Dermis blood vessel endothelial cell (primary cell): ENCODE measurements around the gene IRAK2. TPM values are rescaled to one million over a fixed set of nuclear protein-coding genes. Genes with fewer than 3 reads are reported as not detected.
A peak's percentile ranks its signal among the peaks of the same experiment; 100 is the strongest.

ENCODE experiments used
- DNase-seq: peaks from one replicate; pipeline ENCODE4 v3.0.0; 2010
- total RNA-seq: library from RNA; depleted of rRNA; stranded (reverse); fragments of >200 nt; gene quantifications from 2 replicates; pipeline ENCODE4 v1.2.3, GENCODE V29; 2014

IRAK2 gene
- total RNA-seq, 1 donor from 2014 or later = 55.6 TPM

DNA sequence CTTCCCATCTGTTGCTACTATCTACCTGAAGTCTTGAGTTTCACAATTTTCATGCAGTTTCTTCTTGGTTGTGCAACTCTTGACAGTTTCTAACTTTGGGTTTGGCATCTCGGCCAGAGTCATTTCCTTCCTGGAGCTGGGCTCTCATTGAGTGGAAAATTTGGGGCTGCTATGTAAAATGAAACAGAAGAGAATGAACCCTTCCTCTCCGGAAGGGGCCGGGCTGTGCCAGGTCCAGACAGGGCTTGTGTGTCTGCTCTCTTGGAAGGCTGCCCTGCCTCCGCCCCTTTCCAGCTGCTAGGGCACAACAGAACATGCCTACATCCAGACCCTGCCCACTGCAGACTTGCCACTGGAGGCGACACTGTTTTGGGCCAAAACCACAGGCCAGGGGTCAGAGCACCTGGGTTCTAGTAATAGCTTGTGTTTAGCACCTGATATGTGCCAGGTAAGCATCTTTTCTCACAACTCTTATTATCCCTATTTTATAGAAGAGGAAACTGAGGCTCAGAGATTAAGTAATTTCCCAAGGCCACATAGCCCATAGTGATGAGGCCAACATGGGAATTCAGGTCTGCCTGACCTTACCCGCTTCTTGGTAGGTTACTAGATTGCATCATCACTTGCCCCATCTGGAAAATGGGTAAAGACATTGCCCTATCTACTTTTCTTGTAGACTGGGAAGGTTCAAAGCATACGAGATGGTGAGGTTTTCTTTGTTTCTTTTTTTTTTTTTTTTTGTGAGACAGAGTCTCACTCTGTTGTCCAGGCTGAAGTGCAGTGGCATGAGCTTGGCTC is 25.0 kb downstream of the IRAK2 start:
- peak; percentile 92 for DNase-seq

DNA sequence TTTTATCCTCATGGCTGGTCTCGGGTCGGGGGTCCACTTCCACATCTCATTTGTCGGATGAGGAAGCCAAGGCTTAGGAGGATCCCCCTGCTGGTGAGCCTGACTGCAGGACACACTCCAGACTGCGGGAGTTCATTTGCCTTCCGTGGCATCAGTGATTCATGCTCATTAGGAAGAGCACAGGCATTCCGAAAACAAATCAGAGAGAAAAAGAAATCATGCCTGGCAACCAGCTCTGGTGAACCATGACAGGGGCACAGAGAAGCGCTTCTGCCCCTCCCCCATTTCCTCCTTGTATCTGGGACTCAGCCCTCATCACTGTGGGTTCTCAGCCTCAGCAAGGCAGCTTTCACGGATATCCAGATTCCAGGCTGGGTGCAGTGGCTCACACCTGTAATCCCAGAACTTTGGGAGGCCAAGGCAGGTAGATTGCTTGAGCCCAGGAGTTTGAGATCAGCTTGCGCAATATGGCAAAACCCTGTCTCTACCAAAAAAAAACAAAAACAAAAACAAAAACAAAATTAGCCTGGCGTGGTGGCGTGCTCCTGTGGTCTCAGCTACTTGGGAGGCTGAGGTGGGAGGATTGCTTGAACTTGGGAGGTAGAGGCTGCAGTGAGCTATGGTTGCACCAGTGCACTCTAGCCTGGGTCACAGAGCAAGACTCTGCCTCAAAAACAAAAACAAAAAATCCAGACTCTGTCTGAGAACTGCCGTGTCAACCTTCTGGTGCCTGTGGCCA is 28.4 kb downstream of the IRAK2 start:
- DNase-seq = peak; percentile 95

DNA sequence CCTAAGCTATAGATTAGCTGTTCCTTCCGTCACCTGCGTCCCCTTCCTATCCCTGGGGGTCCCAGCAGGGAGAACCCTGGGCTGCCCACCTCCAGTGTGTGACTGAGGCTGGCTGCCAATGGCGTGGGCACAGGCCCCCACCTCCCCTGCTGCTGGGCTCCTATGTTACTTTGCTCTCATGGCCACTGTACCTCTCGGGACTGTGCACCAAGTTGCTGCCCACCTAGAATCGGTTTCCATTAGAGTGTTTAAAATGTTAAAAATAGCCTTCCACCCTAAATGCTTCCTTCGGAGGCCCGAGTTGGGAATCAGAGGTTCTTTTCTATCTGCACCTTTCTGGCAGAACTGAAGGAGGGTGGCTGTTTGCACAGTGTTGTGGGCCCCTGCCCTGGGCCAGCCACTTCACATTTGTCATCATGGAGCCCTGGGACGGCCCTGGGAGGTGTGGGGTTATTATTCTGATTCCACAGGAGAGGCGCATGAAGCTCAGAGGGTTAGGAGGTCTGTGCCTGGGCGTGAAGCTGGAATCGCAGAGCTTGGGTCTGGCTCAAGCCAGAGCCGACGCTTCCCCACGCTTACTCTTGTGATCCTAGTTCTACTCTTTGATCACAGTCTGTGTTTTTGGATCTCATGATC is 29.1 kb downstream of the IRAK2 start:
- DNase-seq = no peak

DNA sequence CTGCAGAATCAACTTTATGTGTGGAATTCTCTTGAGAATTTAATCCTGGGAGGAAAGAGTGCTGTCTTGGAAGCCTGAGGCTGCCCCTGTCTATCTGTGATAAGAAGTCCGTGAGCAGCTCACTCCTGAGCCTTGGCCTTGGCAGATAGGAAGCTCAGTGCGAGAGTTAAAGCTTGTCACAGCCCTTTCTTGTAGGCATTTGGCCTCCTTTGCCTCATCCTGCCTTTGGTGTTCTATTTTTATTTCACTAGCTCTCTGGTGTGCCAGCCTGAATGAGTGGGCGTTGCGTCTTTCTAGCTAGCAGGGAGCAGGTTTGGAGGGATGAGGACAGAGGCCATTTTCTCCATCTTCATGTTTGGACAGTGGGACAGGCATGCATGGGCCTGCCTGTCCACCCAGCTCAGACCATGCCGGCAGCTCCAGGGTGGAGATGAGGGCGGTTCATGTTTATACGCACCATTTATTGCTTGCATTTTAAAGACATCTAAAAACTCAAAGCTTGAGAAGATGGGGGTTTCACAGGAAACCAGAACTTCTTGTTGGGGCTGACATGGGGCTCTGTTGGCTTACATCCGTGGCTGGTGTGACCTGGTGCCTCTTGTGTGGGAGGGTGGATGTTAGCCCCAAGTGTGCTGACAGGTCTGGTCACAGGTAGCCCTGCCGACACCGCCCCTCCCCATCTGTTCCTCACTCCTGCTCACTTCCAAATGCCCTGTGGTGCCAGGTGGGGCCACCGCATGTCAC is 29.8 kb downstream of the IRAK2 start:
- no peak for DNase-seq

DNA sequence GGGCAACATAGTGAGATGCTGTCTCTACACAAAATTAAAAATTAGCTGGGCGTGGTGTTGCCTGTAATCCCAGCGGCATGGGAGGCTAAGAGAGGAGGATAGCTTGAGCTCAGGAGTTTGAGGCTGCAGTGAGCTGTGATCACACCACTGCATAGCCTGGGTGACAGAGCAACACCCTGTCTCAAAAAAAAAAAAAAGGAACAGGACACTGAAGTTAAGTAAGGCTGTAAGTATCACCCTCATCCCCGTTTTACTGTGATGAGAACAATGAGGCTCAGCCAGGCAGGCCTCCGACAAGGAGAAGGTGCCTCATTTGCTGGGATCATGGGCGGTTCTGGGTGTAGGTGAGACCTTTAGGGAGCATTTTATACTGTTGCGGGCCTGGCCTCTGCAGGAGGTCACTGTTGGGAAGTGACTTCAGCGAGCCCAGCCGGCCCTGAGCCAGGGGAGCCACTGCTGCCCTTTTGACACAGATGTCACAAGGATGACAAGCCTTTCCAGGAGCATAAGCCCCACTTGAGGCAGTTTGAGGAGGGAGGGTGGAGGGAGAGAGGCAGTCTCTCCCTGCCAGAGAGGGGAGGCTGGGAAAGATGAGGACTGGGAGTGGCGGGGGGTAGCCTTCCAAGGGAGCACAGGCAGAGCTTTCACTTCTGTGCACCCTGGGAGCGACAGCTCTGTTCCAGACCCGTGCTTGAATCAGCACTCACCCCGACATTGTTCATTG is 30.8 kb downstream of the IRAK2 start:
- DNase-seq = no peak

DNA sequence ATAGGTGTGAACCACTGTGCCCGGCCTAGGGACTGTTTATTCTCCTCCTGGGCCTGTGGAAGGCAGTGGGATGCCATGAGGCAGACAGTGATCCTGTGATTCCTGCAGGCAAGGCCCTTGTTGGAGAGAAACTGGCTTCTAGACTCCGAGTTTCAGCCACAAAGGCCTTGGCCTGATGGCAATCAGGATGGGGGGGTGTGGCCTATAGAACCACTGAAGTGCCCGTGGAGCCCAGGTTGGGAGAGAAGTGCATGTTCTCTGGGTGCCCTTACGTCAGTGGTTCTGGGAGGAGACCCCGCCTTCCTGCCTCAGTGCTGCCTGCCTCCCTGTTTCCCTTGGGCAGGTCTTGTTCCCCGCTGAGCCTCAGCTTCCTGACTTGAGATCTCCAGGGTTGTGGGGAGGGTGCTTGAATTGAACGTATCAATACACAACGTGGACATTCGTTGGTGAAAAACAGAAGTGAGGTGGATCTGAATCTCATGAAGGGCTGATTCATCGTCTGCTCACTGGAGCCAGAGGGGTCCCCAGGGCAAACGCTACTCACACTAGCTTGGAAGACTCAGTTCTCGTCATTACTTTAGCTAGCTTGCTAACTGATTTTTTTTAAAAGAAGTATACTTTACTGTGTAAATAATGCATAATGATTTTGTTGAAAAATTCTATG is 31.8 kb downstream of the IRAK2 start:
- peak; percentile 64 for DNase-seq

DNA sequence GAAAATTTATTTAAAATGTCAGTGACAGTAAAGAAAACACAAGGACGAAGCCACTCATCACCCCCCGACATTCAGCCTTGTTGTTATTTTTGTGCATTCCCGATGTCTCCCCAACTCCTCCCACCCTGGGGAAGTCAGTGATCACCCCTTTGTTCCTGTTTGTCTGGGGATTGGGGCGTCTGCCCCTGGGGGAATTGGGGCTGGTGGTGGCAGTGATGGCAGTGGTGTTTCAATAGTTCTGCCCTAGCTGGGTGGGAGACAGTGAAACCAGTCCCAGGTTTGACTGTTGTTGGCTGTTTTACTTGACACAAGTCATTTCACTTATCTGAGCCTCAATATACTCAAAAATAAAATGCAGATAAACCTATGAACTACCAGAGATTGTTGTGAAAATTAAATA is 33.5 kb downstream of the IRAK2 start:
- DNase-seq = no peak

DNA sequence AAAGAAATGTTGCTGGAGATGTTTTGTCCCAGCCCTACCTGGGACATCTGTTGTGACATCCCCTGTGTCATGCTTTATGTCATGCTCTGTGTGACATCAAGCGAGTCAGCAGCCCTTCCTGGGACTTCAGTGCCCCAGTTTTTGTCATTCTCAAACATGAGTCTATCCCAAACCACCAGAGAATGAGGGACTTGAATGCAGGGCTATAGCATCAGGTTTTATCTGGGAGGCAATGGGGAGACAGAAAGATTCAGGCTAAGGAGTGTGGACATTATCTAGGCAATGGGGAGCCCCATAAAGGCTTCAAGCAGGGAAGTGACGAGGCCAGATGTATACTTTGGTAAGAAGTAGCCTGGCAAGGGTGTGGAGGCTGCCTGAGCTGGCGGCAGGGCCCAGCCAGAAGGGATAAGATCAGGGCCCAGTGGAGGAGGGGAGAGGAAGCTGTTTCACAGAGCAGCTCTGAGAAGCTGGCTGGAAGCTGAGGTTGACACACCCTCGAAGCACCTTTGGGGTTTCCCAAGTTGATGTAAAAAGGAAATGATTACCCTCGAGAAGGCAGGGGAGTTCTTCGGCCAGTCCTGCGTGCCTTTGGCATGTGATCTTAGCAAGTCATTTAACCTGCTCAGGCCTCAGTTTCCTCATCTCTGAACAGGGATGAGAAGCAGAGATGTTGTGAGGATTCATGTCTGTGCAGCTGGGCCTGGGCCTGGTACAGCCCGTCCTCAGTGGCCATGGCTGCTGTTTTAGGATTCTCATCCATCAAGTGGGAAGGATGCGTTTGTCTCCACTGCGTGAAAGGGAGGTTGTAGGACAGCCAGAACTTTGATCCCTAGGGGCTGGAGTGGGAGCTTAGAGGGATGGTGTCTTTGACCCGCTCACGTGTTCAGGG is 34.3 kb downstream of the IRAK2 start:
- peak; percentile 73 for DNase-seq

DNA sequence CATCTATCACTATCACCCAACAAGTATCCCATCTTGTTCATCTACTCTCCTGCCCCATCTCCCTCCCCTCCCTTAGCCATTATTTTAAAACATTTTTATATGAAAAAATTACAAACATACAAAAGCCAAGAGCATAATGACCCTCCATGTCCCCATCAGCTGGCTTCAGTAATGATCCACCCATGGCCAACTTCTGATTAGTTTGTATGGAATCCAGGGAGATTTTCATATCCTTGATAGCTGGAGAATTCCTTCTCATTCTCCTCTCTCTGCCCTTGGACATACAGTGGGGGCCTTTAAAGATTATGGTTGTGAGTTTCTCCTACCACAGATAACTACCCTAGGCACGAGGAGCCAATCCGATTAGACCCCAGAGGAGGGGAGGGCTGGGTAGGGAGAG is 40.2 kb downstream of the IRAK2 start:
- no peak for DNase-seq

DNA sequence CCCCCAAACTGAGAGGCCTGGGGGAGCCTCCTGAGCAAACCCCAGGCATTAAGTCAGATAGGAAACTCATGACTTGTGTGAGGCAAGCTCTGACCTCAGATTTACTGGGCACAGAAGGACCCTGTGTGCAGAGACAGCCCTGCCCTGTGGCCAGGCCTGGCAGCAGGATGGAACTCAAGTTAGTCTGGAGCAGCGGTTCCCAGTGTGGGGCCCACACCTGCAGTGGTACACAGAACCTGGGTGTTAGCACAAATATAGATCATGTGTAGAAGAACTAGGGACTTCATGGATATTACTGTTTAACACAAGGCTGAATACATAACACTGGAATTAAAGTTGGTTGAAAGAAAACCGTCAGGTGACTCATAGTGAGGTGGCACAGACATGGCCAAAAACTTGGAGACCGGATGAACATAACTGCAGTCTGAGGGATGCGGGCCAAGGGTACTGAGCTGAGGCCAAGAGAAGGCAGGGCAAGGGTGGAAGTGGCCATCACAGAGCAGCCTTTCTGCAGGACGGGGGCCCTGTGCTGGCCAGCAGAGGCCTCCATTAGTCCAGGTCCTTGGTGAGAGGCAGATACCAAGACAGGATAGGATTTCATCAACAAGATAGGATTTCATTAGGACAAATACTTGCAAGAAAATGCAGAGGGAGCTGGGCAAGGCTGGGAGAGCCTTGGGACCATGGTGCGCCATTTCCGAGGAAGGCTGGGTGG is 40.9 kb downstream of the IRAK2 start:
- peak; percentile 89 for DNase-seq

DNA sequence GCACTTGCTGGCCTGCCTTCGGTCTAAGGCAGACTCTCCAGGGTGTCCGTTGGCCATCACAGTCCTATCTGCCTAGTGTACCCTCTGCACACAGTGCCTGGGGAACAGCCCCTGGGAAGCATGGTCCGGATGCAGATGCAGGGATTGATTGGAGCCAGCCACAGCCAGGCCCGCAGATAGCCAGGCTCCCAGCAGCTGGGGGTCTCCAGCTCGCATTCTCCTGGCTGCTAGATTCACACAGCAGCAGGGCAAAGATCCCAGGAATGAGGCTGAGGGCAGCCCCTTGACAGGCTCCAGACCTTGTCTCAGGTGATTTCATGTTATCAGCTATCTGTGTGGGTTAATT is 41.4 kb downstream of the IRAK2 start:
- DNase-seq = no peak

DNA sequence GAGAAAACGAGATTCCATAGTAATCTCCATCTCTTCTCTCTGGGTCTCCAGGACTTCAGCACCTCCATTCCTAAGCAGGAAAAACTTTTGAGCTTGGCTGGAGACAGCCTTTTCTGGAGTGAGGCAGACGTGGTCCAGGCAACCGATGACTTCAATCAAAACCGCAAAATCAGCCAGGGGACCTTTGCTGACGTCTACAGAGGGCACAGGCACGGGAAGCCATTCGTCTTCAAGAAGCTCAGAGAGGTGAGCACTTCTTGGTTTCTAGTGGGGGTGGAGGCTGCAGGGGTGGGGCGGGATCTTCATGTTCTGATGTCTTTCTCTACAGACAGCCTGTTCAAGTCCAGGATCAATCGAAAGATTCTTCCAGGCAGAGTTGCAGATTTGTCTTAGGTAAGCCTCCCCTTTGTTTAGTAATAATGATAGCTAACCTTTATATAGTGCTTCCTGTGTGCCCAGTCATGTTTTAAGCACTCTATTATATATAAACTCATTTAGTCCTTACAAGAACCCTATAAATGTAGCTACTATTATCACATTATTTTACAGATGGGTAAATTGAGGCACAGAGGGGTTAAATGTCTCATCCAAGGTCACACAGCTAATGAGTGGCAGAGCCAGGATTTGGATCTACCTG is 48.6 kb downstream of the IRAK2 start:
- DNase-seq = no peak

DNA sequence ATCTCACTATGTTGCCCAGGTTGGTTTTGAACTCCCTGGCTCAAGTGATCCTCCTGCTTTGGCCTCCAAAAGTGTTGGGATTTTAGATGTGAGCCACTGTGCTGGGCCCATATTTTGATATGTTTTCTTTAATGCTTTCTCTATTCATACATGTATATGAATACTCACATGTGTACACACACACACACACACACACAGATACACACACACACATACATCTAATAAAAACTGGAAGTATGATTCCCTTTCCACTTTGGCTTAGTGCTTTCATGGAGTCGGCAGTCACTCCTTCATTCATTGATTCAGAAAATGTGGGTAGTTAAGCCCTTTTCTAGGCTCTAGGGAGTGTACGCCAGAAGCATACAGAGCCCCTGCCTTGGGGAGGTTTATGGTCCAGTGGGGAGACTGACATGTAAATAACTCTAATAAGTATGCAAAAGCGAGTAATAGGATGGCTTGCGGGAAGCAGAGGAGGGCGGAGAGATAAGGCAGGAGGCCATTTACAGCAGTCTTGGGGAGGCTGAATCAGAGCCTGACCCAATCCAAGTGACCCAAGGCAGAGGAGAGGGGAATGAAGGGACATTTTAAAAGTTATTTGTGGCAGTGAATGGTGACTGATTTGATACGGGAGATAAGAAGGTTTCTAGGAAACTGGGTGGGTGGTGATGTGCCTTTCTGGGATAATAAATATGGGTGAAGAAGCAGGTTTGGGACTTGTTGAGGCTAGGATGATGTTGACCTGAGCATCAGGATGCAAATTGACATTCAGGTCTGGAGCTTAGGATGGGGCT is 51.1 kb downstream of the IRAK2 start:
- DNase-seq = no peak

DNA sequence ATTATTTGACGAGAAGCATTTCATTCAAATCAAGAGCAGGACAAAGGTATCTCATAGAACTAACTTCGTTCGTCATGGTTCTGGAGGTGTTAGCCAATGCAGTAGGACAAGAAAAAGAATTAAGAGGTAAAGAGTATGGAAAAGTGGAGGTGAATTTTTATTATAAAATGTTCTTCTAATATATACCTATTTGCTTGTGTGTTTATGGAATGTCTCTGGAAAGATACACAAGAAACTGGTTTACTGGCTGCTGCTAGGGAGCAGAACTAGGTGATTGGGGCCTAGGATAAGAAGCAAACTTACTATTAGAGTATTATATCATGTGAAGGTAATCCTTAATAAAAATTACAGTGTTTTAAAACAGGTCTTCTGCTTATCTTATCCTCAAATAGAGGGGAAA is 52.6 kb downstream of the IRAK2 start:
- no peak for DNase-seq

DNA sequence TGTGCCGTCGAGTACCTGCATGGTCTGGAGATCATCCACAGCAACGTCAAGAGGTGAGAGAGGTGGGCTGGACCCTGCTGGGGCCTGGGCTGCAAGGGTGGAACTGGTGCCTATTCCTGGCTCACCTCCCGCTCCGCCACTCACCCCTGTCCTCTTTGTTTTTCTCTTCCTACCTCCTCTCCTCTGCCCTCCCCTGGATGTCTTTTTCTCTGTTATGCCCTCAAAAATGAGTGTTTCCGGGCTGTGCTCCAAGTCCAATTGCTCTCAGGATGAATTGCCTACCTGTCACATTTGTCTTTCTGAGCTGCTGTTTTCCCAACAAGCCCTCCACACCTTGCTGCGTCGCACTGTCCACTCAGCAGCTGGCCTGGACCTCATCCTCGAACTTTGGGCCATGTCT is 55.0 kb downstream of the IRAK2 start:
- no peak for DNase-seq

DNA sequence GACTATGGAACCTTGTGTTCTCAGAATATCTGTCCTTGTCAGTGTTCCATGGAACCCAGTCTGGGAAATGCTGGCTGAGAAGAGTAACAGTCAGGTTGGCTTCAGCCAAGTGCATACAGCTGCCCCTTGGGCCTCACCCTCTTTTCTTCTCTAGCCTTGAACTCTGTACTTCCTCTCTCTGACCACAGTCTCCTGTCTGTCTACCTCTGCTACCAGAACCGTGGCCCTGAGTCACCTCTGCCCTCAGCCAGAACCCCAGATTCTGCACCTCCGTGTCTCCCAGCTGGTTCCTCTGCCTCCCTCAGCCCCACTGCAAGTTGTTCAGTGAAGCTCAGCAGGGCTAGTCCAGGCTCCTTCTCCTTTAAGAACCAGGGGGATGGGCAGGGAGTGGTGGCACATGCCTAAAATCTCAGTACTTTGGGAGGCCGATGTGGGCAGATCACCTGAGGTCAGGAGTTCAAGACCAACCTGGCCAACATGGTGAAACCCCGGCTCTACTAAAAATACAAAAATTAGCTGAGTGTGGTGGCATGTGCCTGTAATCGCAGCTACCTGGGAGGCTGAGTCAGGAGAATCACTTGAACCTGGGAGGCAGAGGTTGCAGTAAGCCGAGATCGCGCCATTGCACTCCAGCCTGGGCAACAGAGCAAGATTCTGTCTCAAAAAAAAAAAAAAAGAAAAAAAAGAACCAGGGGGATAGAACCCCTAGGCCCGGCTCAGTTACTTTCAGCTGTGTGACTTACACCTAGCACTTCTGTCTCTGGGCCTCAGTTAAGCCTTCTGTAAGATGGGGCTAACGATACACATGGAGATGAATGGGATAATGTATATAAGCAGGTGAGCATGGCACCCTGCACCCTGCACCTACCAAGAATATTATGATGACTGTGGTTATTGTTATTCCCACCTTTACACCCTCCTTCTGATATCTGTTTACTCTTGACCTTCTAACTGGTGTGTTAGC is 59.2 kb downstream of the IRAK2 start:
- peak; percentile 15 for DNase-seq
